Peyer's patch (tissue), 4 donors: Measurements from ENCODE around the gene AP2A2.

Source experiments
- POLR2A ChIP-seq, 2 donors: fragments of 450-650 bp; IDR thresholded peaks; one replicate each; pipeline ENCODE4 v1.5.1; 2017; ENCODE audit warnings: antibody characterized with exemption in 2 of 2, mild to moderate bottlenecking in 2 of 2, moderate library complexity in 2 of 2
- TF ChIP-seq, protein P1 (sequence below), 6 experiments: fragments of 450-650 bp in 4 of 6; fragments of 200-600 bp in 2 of 6; sonication (generic) in 1 of 6; IDR thresholded peaks; one replicate each; pipeline ENCODE4 v1.5.1; 2017 to 2019; ENCODE audit warnings: antibody characterized with exemption in 6 of 6, mild to moderate bottlenecking in 3 of 6, moderate library complexity in 1 of 6

GRCh38 chr11:1006762-1007161 lies 81.1 kb downstream of the AP2A2 start:
- TF ChIP-seq, protein P1, sequence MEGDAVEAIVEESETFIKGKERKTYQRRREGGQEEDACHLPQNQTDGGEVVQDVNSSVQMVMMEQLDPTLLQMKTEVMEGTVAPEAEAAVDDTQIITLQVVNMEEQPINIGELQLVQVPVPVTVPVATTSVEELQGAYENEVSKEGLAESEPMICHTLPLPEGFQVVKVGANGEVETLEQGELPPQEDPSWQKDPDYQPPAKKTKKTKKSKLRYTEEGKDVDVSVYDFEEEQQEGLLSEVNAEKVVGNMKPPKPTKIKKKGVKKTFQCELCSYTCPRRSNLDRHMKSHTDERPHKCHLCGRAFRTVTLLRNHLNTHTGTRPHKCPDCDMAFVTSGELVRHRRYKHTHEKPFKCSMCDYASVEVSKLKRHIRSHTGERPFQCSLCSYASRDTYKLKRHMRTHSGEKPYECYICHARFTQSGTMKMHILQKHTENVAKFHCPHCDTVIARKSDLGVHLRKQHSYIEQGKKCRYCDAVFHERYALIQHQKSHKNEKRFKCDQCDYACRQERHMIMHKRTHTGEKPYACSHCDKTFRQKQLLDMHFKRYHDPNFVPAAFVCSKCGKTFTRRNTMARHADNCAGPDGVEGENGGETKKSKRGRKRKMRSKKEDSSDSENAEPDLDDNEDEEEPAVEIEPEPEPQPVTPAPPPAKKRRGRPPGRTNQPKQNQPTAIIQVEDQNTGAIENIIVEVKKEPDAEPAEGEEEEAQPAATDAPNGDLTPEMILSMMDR (IDR thresholded peaks at IDR 0.05), result no peak
- no peak for TF ChIP-seq POLR2A (IDR thresholded peaks at IDR 0.05)
